ENCODE results near the gene FCRLA. TPM values are rescaled to one million over a fixed set of nuclear protein-coding genes. Genes with fewer than 3 reads are reported as not detected.
"Not testable (repeated sequence)": the region's sequence is repeated elsewhere in the genome, so short reads cannot be mapped to it uniquely, and the experiment has no call there.

FCRLA gene
- total RNA-seq, 1 donor from 2014 or later = not detected

DNA sequence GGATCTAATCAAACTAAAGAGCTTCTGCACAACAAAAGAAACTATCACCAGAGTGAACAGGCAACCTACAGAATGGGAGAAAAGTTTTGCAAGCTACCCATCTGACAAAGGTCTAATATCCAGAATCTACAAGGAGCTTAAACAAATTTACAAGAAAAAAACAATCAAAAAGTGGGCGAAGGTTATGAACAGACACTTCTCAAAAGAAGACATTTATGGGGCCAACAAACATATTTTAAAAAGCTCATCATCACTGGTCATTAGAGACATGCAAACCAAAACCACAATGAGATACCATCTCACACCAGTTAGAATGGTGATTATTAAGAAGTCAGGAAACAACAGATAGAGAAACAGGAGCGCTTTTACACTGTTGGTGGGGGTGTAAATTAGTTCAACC is 8.7 kb upstream of the FCRLA start:
- ATAC-seq (ENCODE audit: poor library complexity); intact Hi-C loops (cut with DNase I); DNase-seq: not testable (repeated sequence)

DNA sequence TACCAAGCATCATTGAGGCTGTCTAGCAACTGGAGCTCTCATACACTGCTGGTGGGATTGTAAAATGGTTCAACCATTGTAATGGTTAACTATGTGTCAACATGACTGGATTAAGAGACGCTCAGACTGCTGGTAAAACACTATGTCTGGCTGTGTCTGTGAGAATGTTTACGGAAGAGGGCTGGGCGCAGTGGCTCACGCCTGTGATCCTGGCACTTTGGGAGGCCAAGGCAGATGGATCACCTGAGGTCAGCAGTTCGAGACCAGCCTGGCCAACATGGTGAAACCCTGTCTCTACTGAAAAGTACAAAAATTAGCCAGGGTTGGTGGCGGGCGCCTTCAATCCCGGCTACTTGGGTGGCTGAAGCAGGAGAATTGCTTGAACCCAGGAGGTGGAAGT is 4.8 kb upstream of the FCRLA start:
- intact Hi-C loops (cut with DNase I) = no loop called here
- no peak for ATAC-seq (ENCODE audit: poor library complexity)
- peak; percentile 15 for DNase-seq

DNA sequence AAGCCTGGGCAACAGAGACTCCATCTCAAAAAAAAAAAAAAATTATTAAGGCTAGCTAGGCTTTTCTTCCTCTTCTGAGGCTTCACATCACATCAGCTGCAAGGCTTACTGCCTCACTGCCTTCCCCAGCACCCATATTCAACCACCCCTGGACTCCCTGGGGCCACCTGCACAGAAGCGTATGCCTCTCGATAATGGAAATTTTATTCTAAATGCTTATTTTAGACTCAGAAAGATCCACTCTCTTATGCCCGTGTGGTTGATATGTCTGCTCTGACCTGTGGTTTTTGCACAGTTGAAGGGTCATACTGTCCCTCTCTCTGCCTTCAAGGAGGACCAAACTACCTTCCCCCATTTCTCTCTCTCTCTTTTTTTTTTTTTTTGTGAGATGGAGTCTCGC is 1.5 kb upstream of the FCRLA start:
- DNase-seq = no peak
- ATAC-seq (ENCODE audit: poor library complexity) = no peak
- intact Hi-C loops (cut with DNase I) = no loop called here

DNA sequence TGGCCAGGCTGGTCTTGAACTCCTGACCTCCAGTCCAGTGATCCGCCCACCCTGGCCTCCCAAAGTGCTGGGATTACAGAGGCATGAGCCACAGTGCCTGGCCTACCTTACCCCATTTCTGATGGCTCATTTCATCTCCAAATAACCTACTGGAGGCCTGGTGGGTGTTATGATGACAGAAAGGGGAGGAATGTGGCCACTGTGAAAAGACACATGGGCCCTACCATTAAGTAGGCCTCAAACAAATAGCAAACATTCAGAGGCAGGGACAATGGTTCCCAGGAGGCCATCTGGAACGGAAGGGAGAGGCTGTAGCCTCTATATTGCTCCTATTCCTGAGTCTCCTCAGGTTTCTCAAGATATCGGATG is 932 bp upstream of the FCRLA start:
- intact Hi-C loops (cut with DNase I) = no loop called here
- no peak for DNase-seq
- ATAC-seq (ENCODE audit: poor library complexity) = no peak

DNA sequence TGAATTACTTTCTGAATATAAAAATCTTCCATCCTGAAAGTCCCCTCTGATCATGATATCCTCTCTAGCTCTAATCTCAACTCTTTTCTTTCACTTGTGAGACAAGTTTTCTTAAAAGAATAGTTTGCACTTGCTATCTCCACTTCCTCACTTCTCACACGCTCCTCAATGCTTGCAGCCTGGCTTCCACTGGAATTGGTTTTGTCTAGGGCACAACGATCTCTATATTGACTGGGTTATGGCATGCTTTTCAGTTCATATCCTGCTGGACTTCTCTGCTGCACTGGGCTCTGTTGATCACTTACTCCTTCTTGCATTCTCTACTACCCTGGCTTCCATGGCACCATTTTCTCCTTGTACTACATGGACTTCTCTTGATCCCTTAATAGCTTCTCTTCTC is 474 bp downstream of the FCRLA start:
- intact Hi-C loops (cut with DNase I) = no loop called here
- DNase-seq (no peak), ATAC-seq (ENCODE audit: poor library complexity) (no peak)

DNA sequence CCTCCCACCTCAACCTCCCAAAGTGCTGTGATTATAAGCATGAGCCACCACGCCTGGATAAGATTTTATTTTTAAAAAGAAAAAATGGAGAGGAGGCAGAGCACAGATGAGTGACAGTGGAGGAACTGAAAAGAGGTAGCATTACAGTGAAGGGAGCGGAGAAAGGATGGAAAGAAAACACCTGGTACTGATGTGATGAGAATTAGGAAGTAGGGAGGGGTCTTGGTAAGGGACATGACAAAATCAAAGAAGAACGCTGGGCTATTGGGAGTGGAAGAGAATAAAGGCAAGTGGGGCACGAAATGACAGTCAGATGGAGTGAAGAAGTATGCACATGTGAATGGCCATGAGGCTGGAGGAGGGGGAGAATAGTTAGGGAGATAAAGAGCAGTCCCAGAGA is 2.3 kb downstream of the FCRLA start:
- DNase-seq = no peak
- intact Hi-C loops (cut with DNase I) = no loop called here
- ATAC-seq (ENCODE audit: poor library complexity) = no peak

DNA sequence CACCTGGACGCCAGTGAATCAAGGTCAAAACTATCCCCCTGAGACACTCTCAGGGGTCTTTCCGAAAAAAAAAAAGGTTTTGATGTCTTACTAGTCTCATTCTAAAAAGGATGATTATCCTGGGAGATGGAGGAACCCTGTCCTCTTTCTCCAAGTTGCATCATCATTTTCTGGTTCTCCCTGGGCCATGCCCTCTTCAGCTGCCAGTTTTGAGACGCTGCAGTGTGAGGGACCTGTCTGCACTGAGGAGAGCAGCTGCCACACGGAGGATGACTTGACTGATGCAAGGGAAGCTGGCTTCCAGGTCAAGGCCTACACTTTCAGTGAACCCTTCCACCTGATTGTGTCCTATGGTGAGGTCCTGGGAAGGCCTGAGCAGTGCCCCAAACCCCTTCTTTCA is 3.5 kb downstream of the FCRLA start:
- DNase-seq = no peak
- intact Hi-C loops (cut with DNase I) = no loop called here
- ATAC-seq (ENCODE audit: poor library complexity) = no peak

DNA sequence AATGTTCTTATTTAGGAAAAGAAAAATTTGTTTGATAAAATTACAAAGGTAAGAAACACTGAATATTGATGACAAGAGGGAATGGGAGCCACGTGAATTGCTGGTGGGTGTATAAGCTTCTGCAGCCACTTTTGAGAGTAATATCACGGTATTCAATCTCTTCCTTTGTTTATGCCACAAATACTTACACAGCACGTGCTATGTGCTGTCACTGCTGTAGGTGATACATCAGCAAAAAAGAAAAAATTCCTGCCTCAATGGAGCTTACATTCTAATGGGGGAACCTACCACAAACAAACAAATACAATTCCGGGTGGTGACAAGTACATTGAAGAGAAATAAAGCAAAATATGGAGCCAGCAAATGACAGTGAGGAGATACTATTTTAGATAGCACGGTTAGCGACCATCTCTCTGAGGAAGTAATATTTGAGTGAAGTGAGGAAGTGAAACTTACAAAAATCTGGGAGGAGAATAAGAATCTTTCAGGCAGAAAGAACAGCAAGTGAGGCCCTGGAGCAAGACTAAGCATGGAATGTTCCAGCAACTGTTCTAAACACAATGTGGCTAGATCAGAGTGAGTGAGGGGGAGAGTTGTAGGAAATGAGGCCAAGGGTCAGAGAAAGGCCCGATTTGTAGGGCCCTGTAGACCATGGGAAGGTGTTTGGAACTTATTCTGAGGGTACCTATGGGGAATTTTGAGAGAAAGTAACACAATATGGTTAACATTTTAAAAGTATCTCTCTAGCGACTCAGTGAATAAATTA is 11.7 kb downstream of the FCRLA start:
- intact Hi-C loops (cut with DNase I) = no loop called here
- DNase-seq (no peak), ATAC-seq (ENCODE audit: poor library complexity) (no peak)

DNA sequence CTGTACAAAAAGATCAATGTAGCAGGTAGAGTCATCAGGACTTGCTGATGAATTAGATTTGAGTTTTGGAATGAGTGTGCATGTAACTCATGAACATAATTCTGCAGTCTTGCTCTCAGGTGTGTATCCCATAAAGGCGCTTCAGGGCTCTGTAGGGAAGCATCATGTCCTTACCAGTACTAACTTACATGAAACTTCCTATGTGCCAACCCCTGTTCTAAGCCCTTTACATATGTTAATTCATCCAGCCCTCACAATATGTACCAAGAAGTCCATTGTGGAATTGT is 12.2 kb downstream of the FCRLA start:
- ATAC-seq (ENCODE audit: poor library complexity) = no peak
- DNase-seq = no peak
- intact Hi-C loops (cut with DNase I) = no loop called here

DNA sequence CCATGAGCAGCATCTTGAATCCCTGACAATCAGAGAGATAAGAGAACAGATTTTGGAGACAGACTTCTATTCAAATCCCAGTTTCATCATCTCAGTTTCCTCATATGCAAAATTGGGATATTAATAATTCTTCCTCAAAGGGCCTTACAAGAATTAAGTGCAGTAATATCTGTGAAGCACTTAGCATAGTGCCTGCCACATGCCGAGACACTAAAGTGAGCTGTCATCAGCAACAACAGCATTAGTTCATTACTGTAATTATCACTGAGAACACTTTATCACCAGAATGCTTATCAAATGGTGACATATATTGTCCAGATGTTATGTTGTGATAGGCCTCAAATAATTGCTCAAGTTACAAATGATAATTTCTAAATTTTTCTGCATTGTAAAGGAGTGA is 13.4 kb downstream of the FCRLA start:
- no peak for DNase-seq
- intact Hi-C loops (cut with DNase I) = no loop called here
- ATAC-seq (ENCODE audit: poor library complexity) = no peak

DNA sequence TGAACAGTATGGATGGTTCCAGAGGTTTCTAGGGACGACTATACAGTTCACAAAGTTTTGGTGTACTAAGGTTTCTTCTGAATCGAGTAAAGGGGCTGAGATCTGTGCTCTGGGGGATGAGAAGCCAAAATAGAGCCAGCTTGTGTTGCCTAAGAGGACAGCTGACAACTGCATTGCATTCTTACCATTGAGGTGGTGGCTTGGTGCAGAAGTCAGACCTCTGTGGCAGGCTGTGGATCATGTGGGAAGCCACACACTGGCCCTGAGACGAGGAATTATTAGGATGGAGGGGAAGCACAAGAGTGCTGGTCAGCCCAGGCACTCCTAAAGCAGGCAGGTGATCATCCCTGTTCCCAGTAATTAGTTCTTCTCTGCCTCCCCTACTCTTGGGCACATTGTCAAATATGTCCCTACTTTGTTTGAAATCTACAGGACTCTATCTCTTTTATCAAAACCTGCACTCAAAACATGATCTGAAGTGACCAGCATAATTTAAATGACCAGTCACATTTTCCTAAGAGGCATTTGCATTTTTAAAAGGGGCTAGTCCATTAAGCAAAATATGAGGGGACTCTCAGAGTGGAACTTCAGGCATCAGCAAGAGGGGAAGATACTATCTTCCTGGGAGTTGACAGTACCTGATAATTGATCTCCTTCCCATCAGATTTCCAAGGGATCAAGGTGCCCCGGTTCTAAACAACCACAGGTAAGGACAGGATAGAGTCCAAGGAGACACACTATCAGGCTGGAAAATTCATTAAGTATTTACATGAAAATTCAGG is 14.1 kb downstream of the FCRLA start, which contains the start of gene FCRLB:
FCRLB (plus strand) TSS at position 589 of the 782 bp plus-strand sequence. CDS start 1,129 bp downstream, outside the sequence.
- ATAC-seq (ENCODE audit: poor library complexity) (no peak), DNase-seq (no peak)
- intact Hi-C loops (cut with DNase I) = no loop called here

DNA sequence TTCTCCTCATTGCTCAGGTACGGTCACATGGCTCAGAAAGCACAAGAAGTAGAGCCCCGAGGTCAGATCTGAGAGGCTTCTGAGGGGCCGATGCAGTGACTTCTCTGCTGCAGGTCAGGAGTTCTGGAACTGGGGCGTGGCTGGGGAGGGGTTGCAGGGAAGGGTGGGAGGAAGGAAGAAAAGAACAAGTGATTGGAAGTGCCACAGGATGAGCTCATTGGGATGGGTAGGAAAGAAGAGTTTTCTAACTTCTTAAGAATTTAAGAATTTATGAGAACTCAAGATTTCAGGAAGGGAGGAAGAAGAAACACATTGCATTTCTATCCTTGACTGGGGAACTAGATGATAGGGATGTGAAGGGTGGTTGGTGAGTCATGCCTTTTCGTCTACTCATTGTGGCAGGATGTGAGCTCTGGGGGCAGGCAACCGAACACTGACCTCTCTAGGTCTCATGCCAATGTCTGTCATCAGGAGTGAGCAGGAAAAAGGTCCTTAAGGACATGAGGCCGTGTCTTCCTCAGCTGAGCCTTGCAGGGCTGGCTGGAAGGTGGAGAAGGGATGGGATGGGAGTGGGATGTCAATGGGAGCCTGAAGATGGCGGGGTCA is 14.8 kb downstream of the FCRLA start:
- ATAC-seq (ENCODE audit: poor library complexity) = no peak
- intact Hi-C loops (cut with DNase I) = no loop called here
- no peak for DNase-seq

DNA sequence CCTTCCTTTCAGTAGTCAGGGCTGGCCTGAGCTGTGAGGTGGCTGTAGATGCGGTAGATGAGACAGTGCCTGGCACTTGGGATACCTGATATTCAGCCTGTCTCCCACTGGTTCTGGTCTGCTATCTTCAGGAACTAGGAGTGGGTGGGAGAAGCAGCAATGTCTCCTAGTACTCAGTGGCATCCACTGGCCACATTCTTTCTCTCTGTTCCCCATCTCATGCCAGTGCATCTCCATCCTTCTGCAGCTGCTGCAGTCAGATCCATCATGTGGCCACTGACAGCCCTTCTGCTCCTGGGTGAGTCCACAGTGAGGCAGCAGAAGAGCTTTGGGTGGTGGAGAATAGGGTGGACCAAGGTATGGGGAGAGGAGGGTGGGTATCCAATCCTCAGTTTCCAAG is 15.4 kb downstream of the FCRLA start:
- intact Hi-C loops (cut with DNase I) = no loop called here
- DNase-seq (no peak), ATAC-seq (ENCODE audit: poor library complexity) (no peak)

DNA sequence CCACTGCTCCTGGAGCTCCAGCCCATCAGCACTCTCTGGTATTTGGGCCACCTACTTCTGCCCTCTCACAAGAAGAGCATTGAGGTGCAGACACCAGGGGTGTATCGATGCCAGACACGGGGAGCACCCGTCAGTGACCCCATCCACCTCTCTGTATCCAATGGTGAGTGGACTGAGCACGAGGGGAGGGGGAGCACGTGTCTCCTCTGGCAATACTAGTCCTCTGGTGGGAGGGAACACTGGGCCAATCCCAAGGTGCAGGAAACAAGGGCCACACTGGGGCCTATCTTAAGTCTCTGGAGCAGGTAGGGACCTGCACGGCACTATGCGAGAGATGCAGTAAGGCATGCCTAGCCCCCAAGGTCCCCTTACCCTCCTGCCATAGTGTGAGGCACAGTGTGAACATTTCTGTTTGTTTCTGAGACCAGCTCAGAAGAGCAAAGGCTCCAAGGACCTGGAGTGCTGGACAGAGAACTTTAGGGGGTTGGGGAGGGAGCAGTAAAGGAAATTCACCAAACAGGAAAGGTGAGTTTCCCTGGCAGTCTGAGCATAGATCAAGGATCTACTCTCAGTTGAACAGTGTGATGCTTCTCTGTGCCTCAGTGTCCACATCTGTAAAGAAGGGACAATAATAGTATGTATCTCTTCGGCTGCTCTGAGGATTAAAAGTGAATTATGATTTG is 16.6 kb downstream of the FCRLA start:
- no peak for DNase-seq
- intact Hi-C loops (cut with DNase I) = no loop called here
- no peak for ATAC-seq (ENCODE audit: poor library complexity)

DNA sequence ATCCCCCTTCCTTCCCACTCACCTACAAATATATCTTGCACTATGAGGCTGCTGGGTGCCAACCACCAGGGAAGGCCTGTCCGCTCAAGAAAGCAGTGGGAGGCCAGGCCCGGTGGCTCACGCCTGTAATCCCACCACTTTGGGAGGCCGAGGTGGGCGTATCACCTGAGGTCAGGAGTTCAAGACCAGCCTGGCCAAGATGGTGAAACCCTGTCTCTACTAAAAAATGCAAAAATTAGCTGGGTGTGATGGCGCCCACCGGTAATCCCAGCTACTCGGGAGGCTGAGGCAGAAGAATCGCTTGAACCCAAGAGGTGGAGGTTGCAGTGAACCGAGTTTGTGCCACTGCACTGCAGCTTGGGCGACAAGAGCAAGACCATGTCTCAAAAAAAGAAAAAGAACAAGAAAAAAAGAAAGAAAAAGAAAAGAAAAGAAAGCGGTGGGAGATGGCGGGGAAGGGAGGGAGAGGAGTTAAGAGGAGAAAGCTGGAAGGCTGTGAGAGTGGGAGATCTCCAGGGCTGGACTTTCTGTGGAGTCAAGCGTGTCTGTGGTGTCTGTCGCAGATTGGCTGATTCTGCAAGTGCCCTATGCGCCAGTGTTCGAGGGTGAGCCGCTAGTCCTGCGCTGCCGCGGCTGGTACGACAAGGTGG is 18.4 kb downstream of the FCRLA start:
- ATAC-seq (ENCODE audit: poor library complexity); intact Hi-C loops (cut with DNase I); DNase-seq: not testable (repeated sequence)

DNA sequence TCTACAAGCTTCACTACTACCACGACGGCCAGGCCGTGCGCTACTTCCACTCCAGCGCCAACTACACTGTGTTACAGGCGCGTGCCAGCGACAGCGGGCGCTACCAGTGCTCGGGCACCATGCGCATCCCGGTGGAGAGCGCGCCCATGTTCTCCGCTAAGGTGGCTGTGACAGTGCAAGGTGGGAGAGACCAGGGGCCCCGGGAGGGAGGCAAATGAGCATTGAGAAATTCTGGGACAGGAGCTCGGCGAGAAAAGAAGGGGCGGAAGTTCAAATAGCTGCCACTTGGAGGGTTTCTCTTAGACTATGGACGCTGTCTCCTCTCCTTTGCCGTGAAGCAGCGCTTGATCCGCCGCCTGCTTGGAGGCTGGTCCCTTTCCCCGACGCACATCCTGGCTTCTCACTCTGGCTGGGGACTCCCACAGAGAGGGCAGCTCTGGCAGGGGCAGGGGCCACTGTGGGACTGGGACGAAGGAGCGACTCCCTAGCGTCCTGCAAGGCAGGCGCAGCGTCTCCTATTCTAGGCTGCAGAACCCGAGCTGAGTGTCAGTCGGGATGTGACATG is 19.0 kb downstream of the FCRLA start:
- peak; percentile 54 for ATAC-seq (ENCODE audit: poor library complexity)
- intact Hi-C loops (cut with DNase I) = no loop called here

DNA sequence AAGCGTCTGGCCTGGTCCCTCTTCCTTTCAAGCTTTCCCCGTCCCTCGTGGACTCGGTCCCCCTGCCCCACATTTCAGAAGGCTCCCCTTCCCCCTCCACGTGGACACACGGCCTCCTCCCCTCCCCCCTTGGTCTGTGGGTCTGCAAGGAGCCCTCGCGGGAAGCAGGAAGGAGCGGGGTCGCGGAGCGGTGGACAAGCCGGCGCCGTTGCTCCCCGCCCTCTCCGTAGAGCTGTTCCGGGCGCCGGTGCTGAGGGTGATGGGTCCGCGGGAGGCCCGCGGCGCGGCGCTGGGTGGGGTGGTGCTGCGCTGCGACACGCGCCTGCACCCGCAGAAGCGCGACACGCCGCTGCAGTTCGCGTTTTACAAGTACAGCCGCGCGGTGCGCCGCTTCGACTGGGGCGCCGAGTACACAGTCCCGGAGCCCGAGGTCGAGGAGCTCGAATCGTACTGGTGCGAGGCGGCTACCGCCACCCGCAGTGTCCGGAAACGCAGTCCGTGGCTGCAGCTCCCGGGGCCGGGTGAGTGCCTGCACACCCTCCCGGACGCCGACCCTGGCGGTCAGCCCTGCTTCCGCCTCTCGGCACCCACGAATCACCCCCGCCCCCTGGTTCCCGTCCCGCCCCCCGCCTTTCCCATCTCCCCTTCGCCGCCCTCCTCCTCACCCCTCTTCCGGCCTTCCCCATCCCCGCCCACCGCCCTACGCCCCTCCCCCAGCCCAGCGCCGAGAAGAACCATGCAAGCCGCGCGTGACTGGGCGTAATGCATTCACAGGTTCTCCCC is 19.6 kb downstream of the FCRLA start:
- ATAC-seq (ENCODE audit: poor library complexity) (peak; percentile 93), DNase-seq (peak; percentile 92)
- intact Hi-C loops (cut with DNase I) = no loop called here

More for the DNA sequence above, 19.0 kb downstream of the FCRLA start:
- DNase-seq = peak; percentile 75
